Measurements from ENCODE around the gene NXPH3. TPM values are rescaled to one million over a fixed set of nuclear protein-coding genes. Genes with fewer than 3 reads are reported as not detected.

The NXPH3 gene
- polyA plus RNA-seq, 1 of the 3 experiments (the other 2 are of a cell fraction), result 0.30 TPM

GRCh38 chr17:49581648-49581998 is 6.0 kb downstream of the NXPH3 start (continued):
- TF ChIP-seq ZBTB33 (IDR thresholded peaks at IDR 0.05; ENCODE audit: borderline replicate concordance, low read depth) (no peak), FOXM1 (IDR thresholded peaks at IDR 0.05; ENCODE audit: low read depth) (no peak), IRF3 (IDR thresholded peaks at IDR 0.05; ENCODE audit: low read depth, low read length) (no peak)

- Histone ChIP-seq H3K27ac (ENCODE audit: low read depth in 2 of 2, low read length in 1 of 2) (no peak overlapping the region), H3K9ac (no peak overlapping the region), H3K9me2 (no peaks in the 10 kb centered on the region), H3K9me3 (no peaks in the 10 kb centered on the region), H3F3A (replicated peaks; ENCODE audit: insufficient read depth) (no peaks in the 10 kb centered on the region), H3K4me3 (ENCODE audit: low read depth in 2 of 2, low read length in 1 of 2) (no peak overlapping the region), H2AFZ (ENCODE audit: low read depth) (no peak overlapping the region), H3K79me2 (ENCODE audit: insufficient read depth) (no peaks in the 10 kb centered on the region), H3K36me3 (replicated peaks in 1 of 2; ENCODE audit: control insufficient read depth in 1 of 2, insufficient read depth in 2 of 2, low read length in 1 of 2) (no peaks in the 10 kb centered on the region), H3K4me1 (ENCODE audit: control insufficient read depth in 1 of 2, insufficient read depth in 2 of 2, low read depth in 1 of 2, low read length in 1 of 2) (peaks cover 9% of the 10 kb centered on the region in 2 experiments; a peak in 2 of 4 replicates), H4K20me1 (ENCODE audit: insufficient read depth) (no peaks in the 10 kb centered on the region), H3K4me2 (no peak overlapping the region), H3K27me3 (ENCODE audit: insufficient read depth) (no peaks in the 10 kb centered on the region)
- peak; percentile 31 for DNase-seq
- POLR2A ChIA-PET, result no interaction called here
- WGBS (ENCODE audit: low lambda C conversion rate), result 91% methylated on average over 12 of the region's 12 CpGs
- CTCF ChIA-PET, result interaction anchor here (0.9 to 48.9 kb wide), 5 partner anchors 12 to 111 kb away, joined by 4 to 2107 read pairs (median 6); partner anchors contain the start of genes SLC35B1 and SPOP
- TF ChIP-seq PBX3 (IDR thresholded peaks at IDR 0.05), result no peak
- no peak for TF ChIP-seq FOSL2 (IDR thresholded peaks at IDR 0.05; ENCODE audit: borderline replicate concordance, low read depth)
- TF ChIP-seq IRF3 (IDR thresholded peaks at IDR 0.05; ENCODE audit: low read depth, low read length), result no peak
- no peak for TF ChIP-seq TCF12 (IDR thresholded peaks at IDR 0.05)
- TF ChIP-seq SIN3A (IDR thresholded peaks at IDR 0.05; ENCODE audit: borderline replicate concordance, low read depth, low read length), result no peak
- TF ChIP-seq POLR2AphosphoS5 (IDR thresholded peaks at IDR 0.05; ENCODE audit: low read depth, low read length), result no peak
- TF ChIP-seq ELF1 (IDR thresholded peaks at IDR 0.05), result no peak
- TF ChIP-seq RCOR1 (IDR thresholded peaks at IDR 0.05; ENCODE audit: low read length), result no peak
- TF ChIP-seq RFX5 (IDR thresholded peaks at IDR 0.05; ENCODE audit: low read length), result no peak
- no peak for TF ChIP-seq EZH2phosphoT487 (IDR thresholded peaks at IDR 0.05; ENCODE audit: borderline replicate concordance, low read depth)
- no peak for TF ChIP-seq EP300 (IDR thresholded peaks at IDR 0.05; ENCODE audit: borderline replicate concordance in 1 of 2, low read depth in 1 of 2, low read length in 1 of 2)
- no peak for TF ChIP-seq RAD21 (IDR thresholded peaks at IDR 0.05; ENCODE audit: low read length)
- TF ChIP-seq ZBTB33 (IDR thresholded peaks at IDR 0.05; ENCODE audit: borderline replicate concordance, low read depth), result no peak
- no peak for TF ChIP-seq CTCF (IDR thresholded peaks at IDR 0.05)
- TF ChIP-seq GATA2 (CRISPR knock-in tag; IDR thresholded peaks at IDR 0.05), result no peak
- TF ChIP-seq FOXM1 (IDR thresholded peaks at IDR 0.05; ENCODE audit: low read depth), result no peak
- no peak for TF ChIP-seq USF2 (IDR thresholded peaks at IDR 0.05; ENCODE audit: borderline replicate concordance, low read depth, low read length)
- TF ChIP-seq FOXJ3 (CRISPR knock-in tag; IDR thresholded peaks at IDR 0.05), result no peak
- TF ChIP-seq TEAD4 (IDR thresholded peaks at IDR 0.05; ENCODE audit: borderline replicate concordance, insufficient read depth), result no peak
These were observed 6.5 kb downstream of the NXPH3 start for GRCh38 chr17:49582055-49582722.

All from SK-N-SH (cell line).